GM19240 (cell line): ENCODE results near the gene TRIM61.
"Not testable (repeated sequence)": the region's sequence is repeated elsewhere in the genome, so short reads cannot be mapped to it uniquely, and the experiment has no call there.

ENCODE experiments used
- DNase-seq: peaks from one replicate; pipeline ENCODE4 v3.0.0; 2011; ENCODE audit warnings: low spot score; ENCODE audit not compliant: insufficient read length

TRIM61 gene

GRCh38 chr4:164977243-164978164, at the start of gene TRIM61:
Gene TRIM61, minus strand, starts transcription at chr4:164977657. Its CDS starts 7,655 bp downstream, at chr4:164970002.
- peak; percentile 57 for DNase-seq

GRCh38 chr4:165025782-165026181, 48.3 kb upstream of the TRIM61 start:
- not testable (repeated sequence) for DNase-seq

GRCh38 chr4:165019995-165020394, 42.5 kb upstream of the TRIM61 start:
- not testable (repeated sequence) for DNase-seq

GRCh38 chr4:165016971-165017370, 39.5 kb upstream of the TRIM61 start:
- no peak for DNase-seq

GRCh38 chr4:165013691-165014090, 36.2 kb upstream of the TRIM61 start:
- DNase-seq, result no peak

- DNase-seq, result no peak
Measured at GRCh38 chr4:165011403-165011802, 33.9 kb upstream of the TRIM61 start.

GRCh38 chr4:165010991-165011390, 33.5 kb upstream of the TRIM61 start:
- DNase-seq, result no peak

GRCh38 chr4:165010487-165010886, 33.0 kb upstream of the TRIM61 start:
- DNase-seq, result no peak

GRCh38 chr4:165009493-165010227, 32.2 kb upstream of the TRIM61 start:
- no peak for DNase-seq

- no peak for DNase-seq
Measured at GRCh38 chr4:165006886-165007285, 29.4 kb upstream of the TRIM61 start.

- DNase-seq, result no peak
Measured at GRCh38 chr4:165006456-165006855, 29.0 kb upstream of the TRIM61 start.

- DNase-seq, result no peak
Measured at GRCh38 chr4:165005352-165005925, 28.0 kb upstream of the TRIM61 start.

- not testable (repeated sequence) for DNase-seq
Measured at GRCh38 chr4:165001957-165002356, 24.5 kb upstream of the TRIM61 start.

GRCh38 chr4:164998526-164999080, 21.1 kb upstream of the TRIM61 start:
- not testable (repeated sequence) for DNase-seq

GRCh38 chr4:164997941-164998340, 20.5 kb upstream of the TRIM61 start:
- DNase-seq, result no peak

- DNase-seq, result no peak
Measured at GRCh38 chr4:164997324-164997723, 19.9 kb upstream of the TRIM61 start.

- DNase-seq, result not testable (repeated sequence)
Measured at GRCh38 chr4:164996123-164996522, 18.7 kb upstream of the TRIM61 start.

- DNase-seq, result not testable (repeated sequence)
Measured at GRCh38 chr4:164990786-164991185, 13.3 kb upstream of the TRIM61 start.

GRCh38 chr4:164989471-164989870, 12.0 kb upstream of the TRIM61 start:
- no peak for DNase-seq

GRCh38 chr4:164971929-164972328, 5.5 kb downstream of the TRIM61 start:
- DNase-seq, result not testable (repeated sequence)

GRCh38 chr4:164959896-164960295, 17.6 kb downstream of the TRIM61 start:
- DNase-seq, result no peak

GRCh38 chr4:164959421-164959820, 18.0 kb downstream of the TRIM61 start:
- DNase-seq, result not testable (repeated sequence)
